ENCODE measurements around the gene AFTPH. TPM values are rescaled to one million over a fixed set of nuclear protein-coding genes. Genes with fewer than 3 reads are reported as not detected.

AFTPH gene
- polyA plus RNA-seq, 1 of the 3 experiments (the other 2 are of a cell fraction): 7.4 TPM

GRCh38 chr2:64567473-64567872 is 43.3 kb downstream of the AFTPH start:
- Histone ChIP-seq H3K27ac (ENCODE audit: low read depth in 2 of 2, low read length in 1 of 2) (no peak overlapping the region), H3K79me2 (ENCODE audit: insufficient read depth) (peaks cover 10% of the 10 kb centered on the region; the same call in 1 of the 2 replicates), H3F3A (replicated peaks; ENCODE audit: insufficient read depth) (peaks cover 3% of the 10 kb centered on the region), H3K4me2 (no peak overlapping the region), H3K4me3 (ENCODE audit: low read depth in 2 of 2, low read length in 1 of 2) (no peak overlapping the region), H3K27me3 (ENCODE audit: insufficient read depth) (no peaks in the 10 kb centered on the region), H3K9me3 (no peaks in the 10 kb centered on the region), H3K9ac (no peak overlapping the region), H4K20me1 (ENCODE audit: insufficient read depth) (no peaks in the 10 kb centered on the region), H3K36me3 (replicated peaks in 1 of 2; ENCODE audit: control insufficient read depth in 1 of 2, insufficient read depth in 2 of 2, low read length in 1 of 2) (peaks cover 14 to 30% of the 10 kb centered on the region in 2 experiments), H2AFZ (ENCODE audit: low read depth) (no peak overlapping the region), H3K9me2 (no peaks in the 10 kb centered on the region), H3K4me1 (ENCODE audit: control insufficient read depth in 1 of 2, insufficient read depth in 2 of 2, low read depth in 1 of 2, low read length in 1 of 2) (peaks cover 4 to 7% of the 10 kb centered on the region in 2 experiments; a peak in 3 of 4 replicates)
- TF ChIP-seq POLR2AphosphoS5 (IDR thresholded peaks at IDR 0.05; ENCODE audit: low read depth, low read length) (no peak), CHD2 (IDR thresholded peaks at IDR 0.05; ENCODE audit: low read length, partially characterized antibody) (no peak), RFX5 (IDR thresholded peaks at IDR 0.05; ENCODE audit: low read length) (no peak)
- ChIA-PET POLR2A (no interaction called here), CTCF (interaction anchor here (1.0 to 2.3 kb wide), 4 partner anchors 44 to 237 kb away, joined by 3 to 8 read pairs (median 4); no protein-coding TSS in a partner anchor)
- 88% methylated on average over 6 of the region's 6 CpGs for WGBS (ENCODE audit: low lambda C conversion rate)
- no peak for DNase-seq

- TF ChIP-seq CHD2 (IDR thresholded peaks at IDR 0.05; ENCODE audit: low read length, partially characterized antibody): no peak
- no peak for TF ChIP-seq CTCF (IDR thresholded peaks at IDR 0.05)
- TF ChIP-seq EZH2phosphoT487 (IDR thresholded peaks at IDR 0.05; ENCODE audit: borderline replicate concordance, low read depth): no peak
- TF ChIP-seq SMC3 (IDR thresholded peaks at IDR 0.05; ENCODE audit: low read depth, low read length): no peak
- no peak for TF ChIP-seq SIN3A (IDR thresholded peaks at IDR 0.05; ENCODE audit: borderline replicate concordance, low read depth, low read length)
- TF ChIP-seq RFX5 (IDR thresholded peaks at IDR 0.05; ENCODE audit: low read length): no peak
- no peak for TF ChIP-seq MAX (IDR thresholded peaks at IDR 0.05; ENCODE audit: low read depth)
- TF ChIP-seq GABPA (IDR thresholded peaks at IDR 0.05; ENCODE audit: low read depth): no peak
- TF ChIP-seq REST (IDR thresholded peaks at IDR 0.05; ENCODE audit: low read depth, low read length): no peak
- no peak for TF ChIP-seq RAD21 (IDR thresholded peaks at IDR 0.05; ENCODE audit: low read length)
- TF ChIP-seq TCF12 (IDR thresholded peaks at IDR 0.05): no peak
- no peak for TF ChIP-seq POLR2AphosphoS5 (IDR thresholded peaks at IDR 0.05; ENCODE audit: low read depth, low read length)
- no peak for TF ChIP-seq GATA2 (CRISPR knock-in tag; IDR thresholded peaks at IDR 0.05)
- no peak for TF ChIP-seq EP300 (IDR thresholded peaks at IDR 0.05; ENCODE audit: borderline replicate concordance in 1 of 2, low read depth in 1 of 2, low read length in 1 of 2)
- TF ChIP-seq FOXJ3 (CRISPR knock-in tag; IDR thresholded peaks at IDR 0.05): no peak
- no peak for TF ChIP-seq FOXM1 (IDR thresholded peaks at IDR 0.05; ENCODE audit: low read depth)
- TF ChIP-seq ELF1 (IDR thresholded peaks at IDR 0.05): no peak
- H3K4me3 ChIP-seq (ENCODE audit: low read depth in 2 of 2, low read length in 1 of 2): no peak overlapping the region
- H3K27me3 ChIP-seq (ENCODE audit: insufficient read depth): no peaks in the 10 kb centered on the region
- H2AFZ ChIP-seq (ENCODE audit: low read depth): no peak overlapping the region
- H3K9me2 ChIP-seq: no peaks in the 10 kb centered on the region
- no peak for DNase-seq
- H3K9me3 ChIP-seq: no peaks in the 10 kb centered on the region
- peaks cover 25 to 27% of the 10 kb centered on the region in 2 experiments for H3K36me3 ChIP-seq (replicated peaks in 1 of 2; ENCODE audit: control insufficient read depth in 1 of 2, insufficient read depth in 2 of 2, low read length in 1 of 2)
- ChIA-PET CTCF (interaction anchor here (0.9 to 1.3 kb wide), 3 partner anchors 7 to 77 kb away, joined by 3 to 4 read pairs (median 3); no protein-coding TSS in a partner anchor), POLR2A (no interaction called here)
- WGBS (ENCODE audit: low lambda C conversion rate): 96% methylated on average over 7 of the region's 7 CpGs
- no peak overlapping the region for H3K27ac ChIP-seq (ENCODE audit: low read depth in 2 of 2, low read length in 1 of 2)
- H4K20me1 ChIP-seq (ENCODE audit: insufficient read depth): no peaks in the 10 kb centered on the region
- no peak overlapping the region for H3K9ac ChIP-seq
- H3F3A ChIP-seq (replicated peaks; ENCODE audit: insufficient read depth): no peaks in the 10 kb centered on the region
- peaks cover 10% of the 10 kb centered on the region; the same call in 1 of the 2 replicates for H3K79me2 ChIP-seq (ENCODE audit: insufficient read depth)
- H3K4me2 ChIP-seq: no peak overlapping the region
- H3K4me1 ChIP-seq (ENCODE audit: control insufficient read depth in 1 of 2, insufficient read depth in 2 of 2, low read depth in 1 of 2, low read length in 1 of 2): peaks cover 4 to 7% of the 10 kb centered on the region in 2 experiments; a peak in 3 of 4 replicates
These were observed 44.7 kb downstream of the AFTPH start for GRCh38 chr2:64568836-64569235.
